ENCODE results near the gene CHORDC1. TPM values are rescaled to one million over a fixed set of nuclear protein-coding genes. Genes with fewer than 3 reads are reported as not detected.
"Not testable (repeated sequence)": the region's sequence is repeated elsewhere in the genome, so short reads cannot be mapped to it uniquely, and the experiment has no call there.

CHORDC1 gene
- total RNA-seq, 1 donor from 2014 or later, result 15.1 TPM

DNA sequence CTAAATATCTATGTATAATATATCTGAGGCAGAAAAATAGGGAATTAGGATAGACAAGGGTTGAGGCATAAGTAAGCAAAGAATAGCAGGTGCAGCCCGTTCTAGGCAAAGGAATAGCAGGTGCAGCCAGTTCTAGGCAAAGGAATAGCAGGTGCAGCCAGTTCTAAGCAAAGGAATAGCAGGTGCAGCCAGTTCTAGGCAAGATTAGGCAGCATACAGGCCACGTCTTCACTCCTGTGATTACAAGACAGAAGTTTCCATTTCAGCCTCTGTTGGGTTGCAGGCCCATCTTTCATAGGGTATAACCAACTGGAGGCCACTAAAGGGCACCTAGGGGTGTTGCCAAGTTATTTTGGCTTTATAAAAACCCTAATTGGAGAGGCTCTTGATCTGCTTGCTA lies 28.8 kb upstream of the CHORDC1 start:
- H3K4me3 ChIP-seq, result no peak overlapping the region
- no peaks in the 10 kb centered on the region for H3K9me3 ChIP-seq
- H3K27ac ChIP-seq, result no peak overlapping the region
- intact Hi-C loops (cut with DNase I), result no loop called here
- no peaks in the 10 kb centered on the region for H3K36me3 ChIP-seq
- no peaks in the 10 kb centered on the region for H3K4me1 ChIP-seq
- DNase-seq (ENCODE audit: low spot score in 2 of 2), result no peak
- no peaks in the 10 kb centered on the region for H3K27me3 ChIP-seq
- TF ChIP-seq, protein P1, sequence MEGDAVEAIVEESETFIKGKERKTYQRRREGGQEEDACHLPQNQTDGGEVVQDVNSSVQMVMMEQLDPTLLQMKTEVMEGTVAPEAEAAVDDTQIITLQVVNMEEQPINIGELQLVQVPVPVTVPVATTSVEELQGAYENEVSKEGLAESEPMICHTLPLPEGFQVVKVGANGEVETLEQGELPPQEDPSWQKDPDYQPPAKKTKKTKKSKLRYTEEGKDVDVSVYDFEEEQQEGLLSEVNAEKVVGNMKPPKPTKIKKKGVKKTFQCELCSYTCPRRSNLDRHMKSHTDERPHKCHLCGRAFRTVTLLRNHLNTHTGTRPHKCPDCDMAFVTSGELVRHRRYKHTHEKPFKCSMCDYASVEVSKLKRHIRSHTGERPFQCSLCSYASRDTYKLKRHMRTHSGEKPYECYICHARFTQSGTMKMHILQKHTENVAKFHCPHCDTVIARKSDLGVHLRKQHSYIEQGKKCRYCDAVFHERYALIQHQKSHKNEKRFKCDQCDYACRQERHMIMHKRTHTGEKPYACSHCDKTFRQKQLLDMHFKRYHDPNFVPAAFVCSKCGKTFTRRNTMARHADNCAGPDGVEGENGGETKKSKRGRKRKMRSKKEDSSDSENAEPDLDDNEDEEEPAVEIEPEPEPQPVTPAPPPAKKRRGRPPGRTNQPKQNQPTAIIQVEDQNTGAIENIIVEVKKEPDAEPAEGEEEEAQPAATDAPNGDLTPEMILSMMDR (IDR thresholded peaks at IDR 0.05), result no peak

DNA sequence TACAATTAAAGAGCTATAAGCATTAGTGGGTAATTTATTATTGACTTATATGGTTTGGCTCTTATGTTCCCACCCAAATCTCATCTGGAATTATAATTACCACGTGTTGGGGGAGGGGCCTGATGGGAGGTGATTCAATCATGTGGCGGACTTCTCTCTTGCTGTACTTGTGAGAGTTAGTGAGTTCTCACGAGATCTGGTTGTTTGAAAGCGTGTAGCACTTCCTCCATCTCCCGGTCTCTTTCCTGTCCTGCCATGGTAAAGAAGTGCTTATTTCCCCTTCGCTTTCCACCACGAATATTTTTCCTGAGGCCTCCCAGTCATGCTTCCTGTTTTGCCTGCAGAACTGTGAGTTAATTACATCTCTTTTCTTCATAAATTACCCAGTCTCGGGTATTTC lies 28.1 kb upstream of the CHORDC1 start:
- no peak overlapping the region for H3K27ac ChIP-seq
- DNase-seq (ENCODE audit: low spot score in 2 of 2), result no peak
- no peaks in the 10 kb centered on the region for H3K36me3 ChIP-seq
- H3K9me3 ChIP-seq, result no peaks in the 10 kb centered on the region
- H3K4me1 ChIP-seq, result no peaks in the 10 kb centered on the region
- TF ChIP-seq, protein P1 (IDR thresholded peaks at IDR 0.05), result no peak
- H3K27me3 ChIP-seq, result no peaks in the 10 kb centered on the region
- intact Hi-C loops (cut with DNase I), result no loop called here
- H3K4me3 ChIP-seq, result no peak overlapping the region

DNA sequence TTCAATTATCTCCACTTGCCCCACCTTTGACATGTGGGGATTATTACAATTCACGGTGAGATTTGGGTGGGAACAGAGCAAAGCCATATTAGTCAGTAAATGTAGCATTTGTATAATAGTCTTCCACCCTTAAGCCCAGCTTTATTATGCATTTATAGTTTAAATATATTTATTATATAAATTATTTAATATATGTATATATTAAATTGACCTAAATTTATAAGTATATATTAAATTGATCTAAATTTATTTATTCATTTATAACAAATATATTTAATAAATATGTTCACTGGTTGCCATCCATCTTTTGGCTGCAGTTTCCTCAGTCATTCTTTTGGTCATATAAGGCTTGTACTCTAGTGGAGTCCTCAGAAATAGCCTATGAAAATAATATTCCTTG lies 23.6 kb upstream of the CHORDC1 start:
- no peak for DNase-seq (ENCODE audit: low spot score in 2 of 2)
- Histone ChIP-seq H3K9me3 (no peaks in the 10 kb centered on the region), H3K4me1 (no peaks in the 10 kb centered on the region), H3K27me3 (no peaks in the 10 kb centered on the region), H3K36me3 (no peaks in the 10 kb centered on the region), H3K4me3 (no peak overlapping the region), H3K27ac (no peak overlapping the region)
- TF ChIP-seq, protein P1 (IDR thresholded peaks at IDR 0.05), result no peak
- intact Hi-C loops (cut with DNase I), result no loop called here

DNA sequence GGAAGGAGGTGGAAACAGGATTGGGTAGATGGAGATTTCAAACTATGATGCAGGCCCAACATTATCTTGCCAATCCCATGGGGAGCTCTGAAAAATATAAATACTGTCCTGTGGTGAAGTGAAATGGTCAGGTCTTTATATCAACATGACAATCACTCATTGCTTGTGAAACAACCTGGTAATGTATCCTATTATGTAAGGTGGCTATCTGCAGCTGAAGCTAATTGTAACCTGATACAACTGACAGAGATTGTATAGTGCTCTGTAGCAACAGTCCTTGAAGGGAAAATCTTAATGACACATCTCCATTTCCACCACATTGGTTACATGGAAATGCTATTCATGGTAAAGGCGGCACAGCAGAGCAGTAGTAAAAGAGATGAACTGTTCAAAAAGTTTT lies 20.7 kb upstream of the CHORDC1 start:
- H3K27me3 ChIP-seq, result no peaks in the 10 kb centered on the region
- no peak overlapping the region for H3K4me3 ChIP-seq
- intact Hi-C loops (cut with DNase I), result no loop called here
- no peaks in the 10 kb centered on the region for H3K9me3 ChIP-seq
- H3K27ac ChIP-seq, result no peak overlapping the region
- TF ChIP-seq, protein P1 (IDR thresholded peaks at IDR 0.05), result no peak
- no peaks in the 10 kb centered on the region for H3K36me3 ChIP-seq
- DNase-seq (ENCODE audit: low spot score in 2 of 2), result no peak
- H3K4me1 ChIP-seq, result no peaks in the 10 kb centered on the region

DNA sequence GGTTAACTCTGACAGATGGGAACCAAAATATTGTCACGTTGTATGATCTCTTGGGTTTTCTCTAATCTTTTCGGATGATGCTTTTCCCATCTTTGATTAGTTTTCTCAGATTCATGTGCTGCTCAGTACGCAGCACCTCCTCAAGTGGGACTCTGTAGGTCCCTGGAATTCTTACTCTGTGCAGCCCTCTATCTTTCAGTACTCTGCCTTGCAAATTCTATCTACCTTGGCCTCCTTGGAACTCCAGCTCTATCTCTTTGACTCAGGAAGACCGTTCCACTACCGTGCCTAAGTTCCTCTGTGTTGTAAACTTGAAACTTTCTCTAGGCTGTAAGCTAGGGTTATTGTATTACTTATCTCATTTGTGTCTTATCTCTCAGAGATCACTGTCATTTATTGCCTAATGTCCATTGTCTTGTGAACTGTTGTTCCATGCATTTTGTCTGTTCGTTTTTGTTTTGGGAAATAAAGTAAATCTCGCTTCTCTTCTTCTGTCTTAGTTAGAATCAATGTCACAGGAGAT lies 20.1 kb upstream of the CHORDC1 start:
- Histone ChIP-seq H3K36me3 (no peaks in the 10 kb centered on the region), H3K4me1 (no peaks in the 10 kb centered on the region), H3K27ac (no peak overlapping the region), H3K4me3 (no peak overlapping the region), H3K27me3 (no peaks in the 10 kb centered on the region), H3K9me3 (no peaks in the 10 kb centered on the region)
- no peak for DNase-seq (ENCODE audit: low spot score in 2 of 2)
- intact Hi-C loops (cut with DNase I), result no loop called here
- TF ChIP-seq, protein P1 (IDR thresholded peaks at IDR 0.05), result no peak

DNA sequence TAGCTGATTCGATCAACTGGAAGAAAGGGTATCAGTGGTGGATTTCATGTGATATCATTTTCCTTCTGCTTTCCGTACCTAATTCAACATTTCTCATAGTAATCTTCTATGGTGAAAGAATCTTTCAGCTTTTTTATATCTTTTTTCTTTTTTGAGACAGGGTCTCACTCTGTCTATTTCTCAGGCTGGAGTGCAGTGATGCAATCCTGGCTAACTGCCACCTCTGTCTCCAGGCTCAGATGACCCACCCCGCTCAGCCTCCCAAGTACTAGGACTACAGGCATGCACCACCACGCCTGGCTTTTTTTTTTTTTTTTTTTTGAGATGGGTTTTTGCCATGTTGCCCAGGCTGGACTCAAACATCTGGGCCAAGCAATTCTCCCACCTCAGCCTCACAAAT lies 18.6 kb upstream of the CHORDC1 start:
- DNase-seq (ENCODE audit: low spot score in 2 of 2), result no peak
- TF ChIP-seq, protein P1 (IDR thresholded peaks at IDR 0.05), result no peak
- H3K4me3 ChIP-seq, result no peak overlapping the region
- no peaks in the 10 kb centered on the region for H3K9me3 ChIP-seq
- H3K27me3 ChIP-seq, result no peaks in the 10 kb centered on the region
- intact Hi-C loops (cut with DNase I), result no loop called here
- H3K27ac ChIP-seq, result no peak overlapping the region
- H3K36me3 ChIP-seq, result no peaks in the 10 kb centered on the region
- no peaks in the 10 kb centered on the region for H3K4me1 ChIP-seq

DNA sequence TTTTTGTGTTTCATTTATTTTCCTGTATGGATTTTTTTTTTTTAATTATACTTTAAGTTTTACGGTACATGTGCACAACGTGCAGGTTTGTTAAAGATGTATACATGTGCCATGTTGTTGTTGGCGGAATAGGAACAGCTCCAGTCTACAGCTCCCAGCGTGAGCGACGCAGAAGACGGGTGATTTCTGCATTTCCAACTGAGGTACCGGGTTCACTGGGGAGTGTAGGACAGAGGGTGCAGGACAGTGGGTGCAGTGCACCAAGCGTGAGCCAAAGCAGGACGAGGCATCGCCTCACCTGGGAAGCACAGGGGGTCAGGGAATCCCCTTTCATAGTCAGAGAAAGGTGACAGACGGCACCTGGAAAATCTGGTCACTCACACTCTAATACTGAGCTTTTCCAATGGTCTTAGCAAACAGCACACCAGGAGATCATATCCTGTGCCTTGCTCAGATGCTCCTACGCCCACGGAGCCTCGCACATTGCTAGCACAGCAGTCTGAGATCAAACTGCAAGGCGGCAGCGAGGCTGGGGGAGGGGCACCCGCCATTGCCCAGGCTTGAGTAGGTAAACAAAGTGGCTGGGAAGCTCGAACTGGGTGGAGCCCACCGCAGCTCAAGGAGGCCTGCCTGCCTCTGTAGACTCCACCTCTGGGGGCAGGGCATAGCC lies 17.3 kb upstream of the CHORDC1 start:
- H3K4me3 ChIP-seq; H3K27ac ChIP-seq; H3K9me3 ChIP-seq; DNase-seq (ENCODE audit: low spot score in 2 of 2); H3K4me1 ChIP-seq; intact Hi-C loops (cut with DNase I); H3K27me3 ChIP-seq; H3K36me3 ChIP-seq: not testable (repeated sequence)
